Measurements from ENCODE around the gene C1orf56. TPM values are rescaled to one million over a fixed set of nuclear protein-coding genes. Genes with fewer than 3 reads are reported as not detected.

C1orf56 gene
- total and polyA plus RNA-seq, 10 of the 15 experiments (the other 5 are each of a cell fraction or from before 2014, with no cell fraction given) = 0.22 to 15.5 (median 1.5) TPM

GRCh38 chr1:151070474-151071276 is 23.1 kb downstream of the C1orf56 start, which contains the start of gene GABPB2 (continued):
- TF ChIP-seq IRF5 (IDR thresholded peaks at IDR 0.05; ENCODE audit: borderline replicate concordance) (peak; percentile 7; the same call in 1 of the 2 replicates), CHD2 (IDR thresholded peaks at IDR 0.05; ENCODE audit: borderline replicate concordance, low read depth, low read length) (peak; percentile 97), ZNF24 (IDR thresholded peaks at IDR 0.05) (peak; percentile 47; the same call in 1 of the 2 replicates), JUNB (IDR thresholded peaks at IDR 0.05) (0 out of 2 replicates have a peak, but pooled peaks have one; percentile 5), HCFC1 (IDR thresholded peaks at IDR 0.05; ENCODE audit: low read length) (peak; percentile 54; the same call in 1 of the 2 replicates), FOS (IDR thresholded peaks at IDR 0.05; ENCODE audit: borderline replicate concordance, extremely low read depth, insufficient read length) (no peak), USF2 (IDR thresholded peaks at IDR 0.05; ENCODE audit: borderline replicate concordance, low read depth, low read length) (no peak)

GRCh38 chr1:151072224-151072623 is 24.7 kb downstream of the C1orf56 start:
- intact Hi-C loops (cut with micrococcal nuclease; ENCODE audit: unreplicated experiment) = no loop called here
- RAD21 ChIA-PET (ENCODE audit: unreplicated experiment) = interaction anchor here (2.6 kb wide), 1 partner anchor 84 kb away, joined by 26 read pairs; the partner anchor contains the start of gene TNFAIP8L2
- no peak for FAIRE-seq
- TF ChIP-seq SUZ12 (IDR thresholded peaks at IDR 0.05; ENCODE audit: unreplicated experiment) (no peak), TBL1XR1 (IDR thresholded peaks at IDR 0.05; ENCODE audit: low read depth, low read length) (no peak), CHD4 (IDR thresholded peaks at IDR 0.05) (no peak), RELA (IDR thresholded peaks at IDR 0.05; ENCODE audit: borderline replicate concordance, partially characterized antibody) (no peak), SP1 (IDR thresholded peaks at IDR 0.05; ENCODE audit: low read depth, low read length) (no peak), ESRRA (IDR thresholded peaks at IDR 0.05; ENCODE audit: low read length) (no peak), ZZZ3 (IDR thresholded peaks at IDR 0.05; ENCODE audit: control insufficient read depth, insufficient read length, low read depth) (no peak), MTA2 (IDR thresholded peaks at IDR 0.05; ENCODE audit: low read depth) (no peak), ZNF274 (IDR thresholded peaks at IDR 0.05; ENCODE audit: insufficient read depth, insufficient read length) (no peak), TCF3 (IDR thresholded peaks at IDR 0.05; ENCODE audit: borderline replicate concordance, insufficient read depth, low read depth, low read length) (no peak), E4F1 (IDR thresholded peaks at IDR 0.05; ENCODE audit: borderline replicate concordance, partially characterized antibody) (no peak), FOS (IDR thresholded peaks at IDR 0.05; ENCODE audit: borderline replicate concordance, extremely low read depth, insufficient read length) (no peak)

More at GRCh38 chr1:151072224-151072623, 24.7 kb downstream of the C1orf56 start:
- Histone ChIP-seq H3K27ac (ENCODE audit: control insufficient read depth, insufficient read depth) (no peak overlapping the region), H3K36me3 (ENCODE audit: control insufficient read depth in 2 of 2, insufficient read depth in 2 of 2, low read length in 1 of 2) (no peaks in the 10 kb centered on the region), H3K79me2 (ENCODE audit: control insufficient read depth, insufficient read depth, low read length) (peaks cover 10% of the 10 kb centered on the region), H3K27me3 (replicated peaks in 1 of 2; ENCODE audit: control insufficient read depth in 2 of 2, insufficient read depth in 2 of 2, low read length in 1 of 2) (no peaks in the 10 kb centered on the region), H3K9me3 (replicated peaks; ENCODE audit: control insufficient read depth, insufficient read depth, low read length) (no peaks in the 10 kb centered on the region), H4K20me1 (ENCODE audit: control insufficient read depth, insufficient read depth) (no peaks in the 10 kb centered on the region), H3K9ac (ENCODE audit: control insufficient read depth, insufficient read depth, low read length) (no peak overlapping the region), H3K4me3 (no peak overlapping the region), H3K4me2 (ENCODE audit: control insufficient read depth, insufficient read depth) (no peak overlapping the region), H2AFZ (ENCODE audit: control insufficient read depth, low read depth, low read length) (no peak overlapping the region), H3K4me1 (ENCODE audit: control insufficient read depth, insufficient read depth, low read length) (peaks cover 8% of the 10 kb centered on the region)
- 77% methylated on average over 13 of the region's 13 CpGs for WGBS (ENCODE audit: insufficient coverage, insufficient replicate concordance, low lambda C conversion rate, missing lambda C conversion rate)
- POLR2A ChIA-PET = interaction anchor here (0.6 to 1.5 kb wide), 4 partner anchors 14 to 84 kb away, joined by 3 to 6 read pairs (median 4); partner anchors contain the start of gene TNFAIP8L2
- CTCF ChIA-PET = interaction anchor here (0.6 to 4.2 kb wide), 8 partner anchors 10 to 1078 kb away, joined by 5 to 26 read pairs (median 9); partner anchors contain the start of genes C1orf56, MLLT11 and TNFAIP8L2
- SMC1A ChIA-PET (ENCODE audit: uncharacterized antibody, unreplicated experiment) = interaction anchor here (1.0 to 3.2 kb wide), 3 partner anchors 11 to 27 kb away, joined by 3 to 22 read pairs (median 9); partner anchors contain the start of gene MLLT11
- no peak for DNase-seq (ENCODE audit: low read depth, low spot score)
- in situ Hi-C loops (cut with MboI) = no loop called here
- BruUV-seq (replicated peaks) = no TSS peak
- no peak for ATAC-seq

Measured in GM12878 (cell line).